MM.1S (cell line): ENCODE results near the gene ECI2.

Experiments
- DNase-seq: peaks from one replicate; pipeline ENCODE4 v3.0.0-alpha.2; 2015
- H2AFZ ChIP-seq: fragments of 300-600 bp; sonication (generic); 2 replicates; pipeline ENCODE4 v1.6.0; 2016; ENCODE audit warnings: antibody characterized with exemption, low read length
- H3F3A ChIP-seq: fragments of 300-600 bp; sonication (generic); 2 replicates; pipeline ENCODE4 v1.6.1; 2016; ENCODE audit warnings: mild to moderate bottlenecking, antibody characterized with exemption, low read length, moderate library complexity, mixed read lengths; ENCODE audit not compliant: insufficient read depth
- H3K27ac ChIP-seq: fragments of 300-600 bp; sonication (generic); 2 replicates; pipeline ENCODE4 v1.5.1; 2016; ENCODE audit warnings: mild to moderate bottlenecking, low read length
- H3K27me3 ChIP-seq: fragments of 300-600 bp; sonication (generic); replicated peaks from 2 replicates; pipeline ENCODE4 v1.6.0; 2016; ENCODE audit warnings: low read length; ENCODE audit not compliant: insufficient read depth
- H3K36me3 ChIP-seq: fragments of 300-600 bp; sonication (generic); replicated peaks from 2 replicates; pipeline ENCODE4 v1.6.1; 2016; ENCODE audit warnings: mild to moderate bottlenecking, low read length, mixed read lengths; ENCODE audit not compliant: insufficient read depth
- H3K4me1 ChIP-seq: fragments of 300-600 bp; sonication (generic); 2 replicates; pipeline ENCODE4 v1.6.1; 2016; ENCODE audit warnings: low read length, mixed read lengths
- H3K4me2 ChIP-seq: fragments of 300-600 bp; sonication (generic); 2 replicates; pipeline ENCODE4 v1.6.0; 2016; ENCODE audit warnings: low read depth, low read length
- H3K4me3 ChIP-seq: fragments of 300-600 bp; sonication (generic); 2 replicates; pipeline ENCODE4 v1.5.1; 2016; ENCODE audit warnings: low read length, mixed read lengths
- H3K79me2 ChIP-seq: fragments of 300-600 bp; sonication (generic); 2 replicates; pipeline ENCODE4 v1.6.1; 2016; ENCODE audit warnings: mixed run types, low read length, mixed read lengths
- H3K9ac ChIP-seq: fragments of 300-600 bp; sonication (generic); 2 replicates; pipeline ENCODE4 v1.6.1; 2016; ENCODE audit warnings: low read length, mixed read lengths
- H3K9me2 ChIP-seq: fragments of 300-600 bp; sonication (generic); replicated peaks from 2 replicates; pipeline ENCODE4 v1.6.1; 2016; ENCODE audit warnings: mild to moderate bottlenecking, low read length, mixed read lengths; ENCODE audit not compliant: insufficient read depth
- H3K9me3 ChIP-seq: fragments of 300-600 bp; sonication (generic); replicated peaks from 2 replicates; pipeline ENCODE4 v1.6.1; 2016; ENCODE audit warnings: mild to moderate bottlenecking, low read length, mixed read lengths; ENCODE audit not compliant: insufficient read depth
- H4K20me1 ChIP-seq: fragments of 300-600 bp; sonication (generic); 2 replicates; pipeline ENCODE4 v1.6.1; 2016; ENCODE audit warnings: mild to moderate bottlenecking, low read length, moderate library complexity, mixed read lengths; ENCODE audit not compliant: insufficient read depth
- CTCF ChIP-seq: fragments of 300-600 bp; sonication (generic); IDR thresholded peaks from 2 replicates; pipeline ENCODE4 v1.5.1; 2016; ENCODE audit warnings: antibody characterized with exemption, low read length, mixed read lengths
- EZH2 ChIP-seq: fragments of 300-600 bp; sonication (generic); optimal IDR thresholded peaks from 2 replicates; pipeline ENCODE3; 2017; ENCODE audit warnings: low read depth, mild to moderate bottlenecking, antibody characterized with exemption, low read length, mixed read lengths
- EZH2phosphoT487 ChIP-seq: fragments of 300-600 bp; sonication (generic); IDR thresholded peaks from 2 replicates; pipeline ENCODE4 v1.6.1; 2018; ENCODE audit warnings: antibody characterized with exemption, low read length

Gene ECI2

GRCh38 chr6:4115741-4116140 is 19.6 kb downstream of the ECI2 start:
- Histone ChIP-seq H4K20me1 (no peaks in the 10 kb centered on the region), H2AFZ (no peak overlapping the region), H3K27ac (no peak overlapping the region), H3K4me3 (no peak overlapping the region), H3K4me2 (no peak overlapping the region), H3K4me1 (no peaks in the 10 kb centered on the region), H3K27me3 (no peaks in the 10 kb centered on the region), H3K79me2 (no peaks in the 10 kb centered on the region), H3K9me3 (no peaks in the 10 kb centered on the region), H3K9me2 (no peaks in the 10 kb centered on the region), H3K9ac (no peak overlapping the region), H3F3A (no peaks in the 10 kb centered on the region), H3K36me3 (no peaks in the 10 kb centered on the region; the same call in 1 of the 2 replicates)
- DNase-seq, result no peak
- TF ChIP-seq EZH2 (no peak), EZH2phosphoT487 (no peak), CTCF (no peak)

- Histone ChIP-seq H3K9me3 (no peaks in the 10 kb centered on the region), H3K4me1 (no peaks in the 10 kb centered on the region), H3K9me2 (no peaks in the 10 kb centered on the region), H3K27ac (no peak overlapping the region), H3K9ac (no peak overlapping the region), H3K4me3 (no peak overlapping the region), H3K36me3 (no peaks in the 10 kb centered on the region; the same call in 1 of the 2 replicates), H3F3A (no peaks in the 10 kb centered on the region), H3K27me3 (no peaks in the 10 kb centered on the region), H3K4me2 (no peak overlapping the region), H3K79me2 (no peaks in the 10 kb centered on the region), H4K20me1 (no peaks in the 10 kb centered on the region), H2AFZ (no peak overlapping the region)
- no peak for TF ChIP-seq EZH2
- no peak for TF ChIP-seq CTCF
- TF ChIP-seq EZH2phosphoT487, result no peak
- DNase-seq, result no peak
These were observed 21.3 kb downstream of the ECI2 start for GRCh38 chr6:4114123-4114522.

GRCh38 chr6:4113649-4114048 is 21.7 kb downstream of the ECI2 start:
- Histone ChIP-seq H3K4me1 (no peaks in the 10 kb centered on the region), H2AFZ (no peak overlapping the region), H3K4me3 (no peak overlapping the region), H3K9ac (no peak overlapping the region), H3K4me2 (no peak overlapping the region), H3K27me3 (no peaks in the 10 kb centered on the region), H3K36me3 (no peaks in the 10 kb centered on the region; the same call in 1 of the 2 replicates), H3F3A (no peaks in the 10 kb centered on the region), H3K27ac (no peak overlapping the region), H3K79me2 (no peaks in the 10 kb centered on the region), H4K20me1 (no peaks in the 10 kb centered on the region), H3K9me3 (no peaks in the 10 kb centered on the region), H3K9me2 (no peaks in the 10 kb centered on the region)
- DNase-seq, result no peak
- no peak for TF ChIP-seq CTCF
- no peak for TF ChIP-seq EZH2
- TF ChIP-seq EZH2phosphoT487, result no peak
